Esophagus muscularis mucosa (tissue), 4 donors: ENCODE measurements around the gene NSMF. TPM values are rescaled to one million over a fixed set of nuclear protein-coding genes. Genes with fewer than 3 reads are reported as not detected.

Experiments
- DNase-seq: peaks from one replicate; pipeline ENCODE4 v3.0.0-alpha.2; 2017; ENCODE audit errors: extremely low spot score
- H3K27ac ChIP-seq, 4 donors: fragments of 200-600 bp; sonication (generic); replicated peaks in 1 of 4; 1 replicate in 3 of 4; 2 replicates in 1 of 4; pipeline ENCODE4 v1.5.1; 2016 to 2019; ENCODE audit warnings: mild to moderate bottlenecking in 1 of 4
- H3K27me3 ChIP-seq, 4 donors: fragments of 200-600 bp; sonication (generic); one replicate each; pipeline versions ENCODE4 v1.5.1 to v1.6.0; 2016 to 2019
- H3K36me3 ChIP-seq, 4 donors: fragments of 200-600 bp; sonication (generic); one replicate each; pipeline ENCODE4 v1.5.1; 2016 to 2019
- H3K4me1 ChIP-seq, 4 donors: fragments of 200-600 bp; sonication (generic); one replicate each; pipeline ENCODE4 v1.5.1; 2016 to 2019
- H3K4me3 ChIP-seq, 4 donors: fragments of 200-600 bp; sonication (generic); 1 replicate in 2 of 4; 2 replicates in 2 of 4; pipeline ENCODE4 v1.5.1; 2016 to 2019; ENCODE audit warnings: mild to moderate bottlenecking in 4 of 4, moderate library complexity in 1 of 4
- H3K9me3 ChIP-seq, 4 donors: fragments of 200-600 bp; sonication (generic); 1 replicate in 3 of 4; 2 replicates in 1 of 4; pipeline ENCODE4 v1.5.1; 2016 to 2019
- CTCF ChIP-seq, 3 experiments: fragments of 200-600 bp in 2 of 3; fragments of 450-650 bp in 1 of 3; sonication (generic) in 2 of 3; IDR thresholded peaks; one replicate each; pipeline ENCODE4 v1.5.1; 2017 to 2019; ENCODE audit warnings: antibody characterized with exemption in 3 of 3, mild to moderate bottlenecking in 2 of 3, moderate library complexity in 1 of 3
- EP300 ChIP-seq: sonication (generic); formaldehyde crosslinking; IDR thresholded peaks from one replicate; pipeline ENCODE4 v1.6.1; 2017; ENCODE audit warnings: antibody characterized with exemption
- POLR2A ChIP-seq: fragments of 450-650 bp; IDR thresholded peaks from one replicate; pipeline ENCODE4 v1.6.1; 2017; ENCODE audit warnings: antibody characterized with exemption, moderate library complexity, mild to moderate bottlenecking, low read depth
- POLR2AphosphoS5 ChIP-seq, 2 donors: sonication (generic); formaldehyde crosslinking; IDR thresholded peaks; one replicate each; pipeline ENCODE4 v1.6.1; 2017; ENCODE audit warnings: antibody characterized with exemption in 2 of 2
- WGBS: methylation state at CpG from one replicate; pipeline ENCODE4 v1.1.5; 2018; 5-methylcytosine and 5-hydroxymethylcytosine counted together
- intact Hi-C: fragments of 100-400 bp; cut with DNase I; formaldehyde crosslinking; loops from one replicate; pipeline ENCODE4 v1.15.1; 2023
- total RNA-seq, 4 donors: library from RNA; depleted of rRNA; stranded (reverse); fragments of >200 nt; gene quantifications; one replicate each; pipeline versions ENCODE4 v1.1.0 to v1.2.1, GENCODE V29; 2016

Gene NSMF
- 10 to 100 TPM; 41.9 to 71.0 (median 58.9) TPM for total RNA-seq

- no peaks in the 10 kb centered on the region for H3K27me3 ChIP-seq
- H3K4me3 ChIP-seq, result peak within 1 kb of the TSS; percentile 81 to 87 (median 86)
- peak; percentile 97 for DNase-seq
- no CpG with 5 or more reads among the region's 62 CpGs for WGBS
- peaks cover 0 to 37% (median 30%) of the 10 kb centered on the region in 4 donors for H3K36me3 ChIP-seq
- H3K9me3 ChIP-seq, result no peaks in the 10 kb centered on the region
- intact Hi-C loops, result no loop called here
- TF ChIP-seq POLR2AphosphoS5 (IDR thresholded peaks at IDR 0.05), result peak; percentile 80 to 82
- peak; percentile 22 for TF ChIP-seq POLR2A
- no peak for TF ChIP-seq EP300
- TF ChIP-seq CTCF (IDR thresholded peaks at IDR 0.05), result no peak
- peaks cover 36 to 69% (median 66%) of the 10 kb centered on the region in 4 donors for H3K4me1 ChIP-seq
- peak within 1 kb of the TSS; percentile 66 to 81 (median 79) for H3K27ac ChIP-seq
These were observed at the start of gene NSMF for GRCh38 chr9:137459152-137459600. TSS of gene NSMF (minus strand) at chr9:137459334. CDS start at chr9:137459102, 232 bp downstream.

- intact Hi-C loops, result no loop called here
- no peak for DNase-seq
These were observed 47.6 kb upstream of the NSMF start for GRCh38 chr9:137506702-137507171.

GRCh38 chr9:137506274-137506673 is 47.1 kb upstream of the NSMF start:
- Histone ChIP-seq H3K36me3 (peaks cover 0 to 13% (median 4%) of the 10 kb centered on the region in 4 donors), H3K9me3 (no peaks in the 10 kb centered on the region), H3K27me3 (no peaks in the 10 kb centered on the region), H3K4me3 (no peak overlapping the region), H3K4me1 (no peaks in the 10 kb centered on the region), H3K27ac (no peak overlapping the region)
- intact Hi-C loops, result no loop called here
- TF ChIP-seq CTCF (IDR thresholded peaks at IDR 0.05), result no peak
- no peak for TF ChIP-seq EP300
- TF ChIP-seq POLR2AphosphoS5 (IDR thresholded peaks at IDR 0.05), result no peak
- no peak for TF ChIP-seq POLR2A
- no peak for DNase-seq
- 91% methylated on average over 14 of the region's 15 CpGs for WGBS

More at GRCh38 chr9:137506702-137507171, 47.6 kb upstream of the NSMF start:
- Histone ChIP-seq H3K4me3 (no peak overlapping the region), H3K36me3 (peaks cover 0 to 8% (median 2%) of the 10 kb centered on the region in 4 donors), H3K9me3 (no peaks in the 10 kb centered on the region), H3K27me3 (no peaks in the 10 kb centered on the region), H3K27ac (no peak overlapping the region), H3K4me1 (no peaks in the 10 kb centered on the region)
- TF ChIP-seq POLR2A (no peak), EP300 (no peak), POLR2AphosphoS5 (IDR thresholded peaks at IDR 0.05) (no peak), CTCF (IDR thresholded peaks at IDR 0.05) (no peak)
- WGBS, result 81% methylated on average over 24 of the region's 26 CpGs

GRCh38 chr9:137505421-137506140 is 46.4 kb upstream of the NSMF start:
- intact Hi-C loops, result no loop called here

GRCh38 chr9:137504432-137504777 is 45.3 kb upstream of the NSMF start:
- 86% methylated on average over 7 of the region's 7 CpGs for WGBS
- no peak for TF ChIP-seq POLR2A
- no peak for TF ChIP-seq EP300
- TF ChIP-seq POLR2AphosphoS5 (IDR thresholded peaks at IDR 0.05), result no peak
- no peak for TF ChIP-seq CTCF (IDR thresholded peaks at IDR 0.05)
- peaks cover 0 to 29% (median 19%) of the 10 kb centered on the region in 4 donors for H3K36me3 ChIP-seq
- H3K27ac ChIP-seq, result no peak overlapping the region
- H3K27me3 ChIP-seq, result no peaks in the 10 kb centered on the region
- no peaks in the 10 kb centered on the region for H3K4me1 ChIP-seq
- DNase-seq, result no peak
- intact Hi-C loops, result no loop called here
- H3K4me3 ChIP-seq, result no peak overlapping the region
- H3K9me3 ChIP-seq, result no peaks in the 10 kb centered on the region

More at GRCh38 chr9:137505421-137506140, 46.4 kb upstream of the NSMF start:
- WGBS, result 97% methylated on average over 17 of the region's 28 CpGs
- Histone ChIP-seq H3K9me3 (no peaks in the 10 kb centered on the region), H3K4me1 (no peaks in the 10 kb centered on the region), H3K27me3 (no peaks in the 10 kb centered on the region), H3K4me3 (no peak overlapping the region), H3K27ac (no peak overlapping the region), H3K36me3 (peaks cover 0 to 20% (median 8%) of the 10 kb centered on the region in 4 donors)
- no peak for DNase-seq
- no peak for TF ChIP-seq POLR2AphosphoS5 (IDR thresholded peaks at IDR 0.05)
- TF ChIP-seq EP300, result no peak
